ENCODE data around the gene NDUFS2.

- TF ChIP-seq POLR2A (IDR thresholded peaks at IDR 0.05; ENCODE audit: control extremely low read depth in 1 of 2, low read depth in 2 of 2, low read length in 2 of 2), result no peak
- TF ChIP-seq EZH2 (IDR thresholded peaks at IDR 0.05; ENCODE audit: low read depth, low read length, severe bottlenecking), result no peak
- TF ChIP-seq, protein P1, sequence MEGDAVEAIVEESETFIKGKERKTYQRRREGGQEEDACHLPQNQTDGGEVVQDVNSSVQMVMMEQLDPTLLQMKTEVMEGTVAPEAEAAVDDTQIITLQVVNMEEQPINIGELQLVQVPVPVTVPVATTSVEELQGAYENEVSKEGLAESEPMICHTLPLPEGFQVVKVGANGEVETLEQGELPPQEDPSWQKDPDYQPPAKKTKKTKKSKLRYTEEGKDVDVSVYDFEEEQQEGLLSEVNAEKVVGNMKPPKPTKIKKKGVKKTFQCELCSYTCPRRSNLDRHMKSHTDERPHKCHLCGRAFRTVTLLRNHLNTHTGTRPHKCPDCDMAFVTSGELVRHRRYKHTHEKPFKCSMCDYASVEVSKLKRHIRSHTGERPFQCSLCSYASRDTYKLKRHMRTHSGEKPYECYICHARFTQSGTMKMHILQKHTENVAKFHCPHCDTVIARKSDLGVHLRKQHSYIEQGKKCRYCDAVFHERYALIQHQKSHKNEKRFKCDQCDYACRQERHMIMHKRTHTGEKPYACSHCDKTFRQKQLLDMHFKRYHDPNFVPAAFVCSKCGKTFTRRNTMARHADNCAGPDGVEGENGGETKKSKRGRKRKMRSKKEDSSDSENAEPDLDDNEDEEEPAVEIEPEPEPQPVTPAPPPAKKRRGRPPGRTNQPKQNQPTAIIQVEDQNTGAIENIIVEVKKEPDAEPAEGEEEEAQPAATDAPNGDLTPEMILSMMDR (IDR thresholded peaks at IDR 0.05; ENCODE audit: control extremely low read depth in 1 of 3, insufficient read depth in 1 of 3, low read depth in 1 of 3, low read length in 3 of 3), result no peak
- TF ChIP-seq, protein P2, sequence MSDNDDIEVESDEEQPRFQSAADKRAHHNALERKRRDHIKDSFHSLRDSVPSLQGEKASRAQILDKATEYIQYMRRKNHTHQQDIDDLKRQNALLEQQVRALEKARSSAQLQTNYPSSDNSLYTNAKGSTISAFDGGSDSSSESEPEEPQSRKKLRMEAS (IDR thresholded peaks at IDR 0.05), result no peak
- TF ChIP-seq GABPA (IDR thresholded peaks at IDR 0.05; ENCODE audit: borderline replicate concordance, insufficient read depth, low read length), result no peak
- no peak for TF ChIP-seq RFX5 (IDR thresholded peaks at IDR 0.05; ENCODE audit: borderline replicate concordance, low read depth, low read length)
- TF ChIP-seq ZNF274 (IDR thresholded peaks at IDR 0.05; ENCODE audit: borderline replicate concordance, extremely low read depth, low read length), result no peak
- no peak; the same call in 1 of the 2 replicates for TF ChIP-seq POLR2AphosphoS5 (IDR thresholded peaks at IDR 0.05; ENCODE audit: low read depth, low read length)
These were observed 12.9 kb downstream of the NDUFS2 start, which contains the start of gene FCER1G for GRCh38 chr1:161215076-161215475.

All from H1 (cell line).